PFSK-1 (cell line): Measurements from ENCODE around the gene RAB3GAP2.

Experiments
- FOXP2 ChIP-seq: optimal IDR thresholded peaks from 2 replicates; pipeline ENCODE3; 2011; ENCODE audit warnings: borderline replicate concordance, control low read depth, inconsistent platforms; ENCODE audit not compliant: insufficient read depth; ENCODE audit errors: extremely low read length, extremely low read depth
- POLR2AphosphoS5 ChIP-seq: IDR thresholded peaks from 2 replicates; pipeline ENCODE4 v1.6.1; 2012; ENCODE audit warnings: low read depth, mild to moderate bottlenecking, control low read depth, low read length, moderate library complexity
- REST ChIP-seq, 2 experiments: IDR thresholded peaks; 2 replicates each; pipeline versions ENCODE4 v1.6.1 to v1.8.0; 2011 to 2012; ENCODE audit warnings: low read depth in 2 of 2, low read length in 2 of 2, control low read depth in 1 of 2, inconsistent platforms in 1 of 2, mild to moderate bottlenecking in 1 of 2, moderate library complexity in 1 of 2; ENCODE audit not compliant: insufficient read depth in 1 of 2
- SIN3A ChIP-seq: IDR thresholded peaks from 2 replicates; pipeline ENCODE4 v1.6.1; 2012; ENCODE audit warnings: mild to moderate bottlenecking, low read length, moderate library complexity, borderline replicate concordance; ENCODE audit not compliant: insufficient read depth
- TAF1 ChIP-seq: IDR thresholded peaks from 2 replicates; pipeline ENCODE4 v1.6.1; 2012; ENCODE audit warnings: low read length, control low read depth, borderline replicate concordance; ENCODE audit not compliant: insufficient read depth

Gene RAB3GAP2

DNA sequence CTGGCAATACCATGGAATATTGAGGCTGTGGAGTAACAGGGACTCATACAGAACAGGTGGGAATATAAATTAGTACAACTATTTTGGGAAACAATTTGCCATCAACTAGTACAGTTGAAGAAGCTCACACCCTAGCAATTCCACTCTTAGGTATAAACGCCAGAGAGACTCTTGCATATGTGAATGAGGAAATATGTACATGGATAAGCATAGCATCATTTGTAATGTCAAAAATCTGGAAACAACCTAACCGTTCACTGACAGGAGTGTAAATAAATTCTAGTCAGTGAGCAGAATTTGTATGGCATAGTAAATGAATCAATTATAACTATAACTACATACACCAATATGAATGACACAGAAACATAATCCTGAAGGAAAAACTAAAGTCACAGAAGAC lies 83.7 kb downstream of the RAB3GAP2 start:
- no peak for TF ChIP-seq POLR2AphosphoS5
- no peak for TF ChIP-seq TAF1
- no peak for TF ChIP-seq REST (IDR thresholded peaks at IDR 0.05; ENCODE audit: insufficient read depth in 1 of 2, low read depth in 2 of 2, low read length in 2 of 2)
- TF ChIP-seq SIN3A, result no peak
- no peak for TF ChIP-seq FOXP2

- TF ChIP-seq POLR2AphosphoS5, result no peak
- TF ChIP-seq FOXP2, result no peak
- TF ChIP-seq REST (IDR thresholded peaks at IDR 0.05; ENCODE audit: insufficient read depth in 1 of 2, low read depth in 2 of 2, low read length in 2 of 2), result no peak
- no peak for TF ChIP-seq SIN3A
Observed at GRCh38 chr1:220186752-220187151, 85.5 kb downstream of the RAB3GAP2 start.

GRCh38 chr1:220184506-220184905 lies 87.7 kb downstream of the RAB3GAP2 start:
- no peak for TF ChIP-seq SIN3A
- TF ChIP-seq FOXP2, result no peak
- TF ChIP-seq REST (IDR thresholded peaks at IDR 0.05; ENCODE audit: insufficient read depth in 1 of 2, low read depth in 2 of 2, low read length in 2 of 2), result no peak
- no peak for TF ChIP-seq POLR2AphosphoS5
- TF ChIP-seq TAF1, result no peak

GRCh38 chr1:220182656-220183055 lies 89.6 kb downstream of the RAB3GAP2 start:
- TF ChIP-seq TAF1, result no peak
- TF ChIP-seq POLR2AphosphoS5, result no peak
- no peak for TF ChIP-seq FOXP2
- TF ChIP-seq REST (IDR thresholded peaks at IDR 0.05; ENCODE audit: insufficient read depth in 1 of 2, low read depth in 2 of 2, low read length in 2 of 2), result no peak
- TF ChIP-seq SIN3A, result no peak

DNA sequence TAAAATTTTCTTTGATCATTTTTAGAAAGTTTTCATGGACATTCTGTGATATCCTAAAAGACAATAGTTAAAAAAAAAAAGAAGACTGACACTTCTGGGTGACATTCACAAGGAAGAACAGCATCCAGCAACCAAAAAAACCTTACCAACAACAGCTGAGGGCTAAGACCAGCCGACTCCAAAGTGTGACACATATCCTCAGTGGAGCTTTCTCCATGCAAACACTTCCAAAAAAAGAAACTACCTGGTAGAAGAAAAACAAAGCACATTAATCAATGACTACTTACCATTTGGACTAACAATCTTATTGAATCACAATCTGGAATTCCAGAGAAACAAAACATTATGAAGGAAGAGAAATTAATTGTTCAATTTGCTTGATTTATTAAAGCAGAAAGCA lies 90.1 kb downstream of the RAB3GAP2 start:
- TF ChIP-seq FOXP2 (no peak), SIN3A (no peak), POLR2AphosphoS5 (no peak), TAF1 (no peak)
